ENCODE data around the gene WDPCP. TPM values are rescaled to one million over a fixed set of nuclear protein-coding genes. Genes with fewer than 3 reads are reported as not detected.

The WDPCP gene
- total RNA-seq, 2 donors from 2014 or later, result 11.8 to 25.1 TPM

GRCh38 chr2:63537306-63537705, 51.0 kb downstream of the WDPCP start:
- 95 to 100% methylated on average over 2 of the region's 2 CpGs for WGBS, 2 experiments (ENCODE audit: insufficient coverage in 1 of 2, insufficient read length in 1 of 2)
- no peak overlapping the region for H3K9ac ChIP-seq (ENCODE audit: extremely low read depth, low read length, poor library complexity, severe bottlenecking)
- Mint-ChIP-seq H3K36me3 (ENCODE audit: low read depth) (no peaks in the 10 kb centered on the region), H3K27me3 (ENCODE audit: insufficient read depth) (no peaks in the 10 kb centered on the region), H3K4me3 (no peak overlapping the region), H3K4me1 (no peaks in the 10 kb centered on the region), H3K9me3 (peaks cover 16% of the 10 kb centered on the region), H3K27ac (no peak overlapping the region)
- H3K9me3 ChIP-seq (ENCODE audit: control insufficient read depth, low read length), result no peaks in the 10 kb centered on the region
- no peaks in the 10 kb centered on the region for H3K36me3 ChIP-seq (ENCODE audit: control insufficient read depth, insufficient read depth, low read length)
- TF ChIP-seq, protein P1, sequence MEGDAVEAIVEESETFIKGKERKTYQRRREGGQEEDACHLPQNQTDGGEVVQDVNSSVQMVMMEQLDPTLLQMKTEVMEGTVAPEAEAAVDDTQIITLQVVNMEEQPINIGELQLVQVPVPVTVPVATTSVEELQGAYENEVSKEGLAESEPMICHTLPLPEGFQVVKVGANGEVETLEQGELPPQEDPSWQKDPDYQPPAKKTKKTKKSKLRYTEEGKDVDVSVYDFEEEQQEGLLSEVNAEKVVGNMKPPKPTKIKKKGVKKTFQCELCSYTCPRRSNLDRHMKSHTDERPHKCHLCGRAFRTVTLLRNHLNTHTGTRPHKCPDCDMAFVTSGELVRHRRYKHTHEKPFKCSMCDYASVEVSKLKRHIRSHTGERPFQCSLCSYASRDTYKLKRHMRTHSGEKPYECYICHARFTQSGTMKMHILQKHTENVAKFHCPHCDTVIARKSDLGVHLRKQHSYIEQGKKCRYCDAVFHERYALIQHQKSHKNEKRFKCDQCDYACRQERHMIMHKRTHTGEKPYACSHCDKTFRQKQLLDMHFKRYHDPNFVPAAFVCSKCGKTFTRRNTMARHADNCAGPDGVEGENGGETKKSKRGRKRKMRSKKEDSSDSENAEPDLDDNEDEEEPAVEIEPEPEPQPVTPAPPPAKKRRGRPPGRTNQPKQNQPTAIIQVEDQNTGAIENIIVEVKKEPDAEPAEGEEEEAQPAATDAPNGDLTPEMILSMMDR (conservative IDR thresholded peaks at IDR 0.05), result no peak
- no peaks in the 10 kb centered on the region for H3K4me1 ChIP-seq (ENCODE audit: control insufficient read depth, insufficient read depth, low read length)
- H3K4me3 ChIP-seq (ENCODE audit: low read length), result no peak overlapping the region
- no peak for DNase-seq
- H3K27me3 ChIP-seq (ENCODE audit: control insufficient read depth, insufficient read depth, low read length, poor library complexity, severe bottlenecking), result no peaks in the 10 kb centered on the region
- H3K27ac ChIP-seq (ENCODE audit: low read depth, low read length), result no peak overlapping the region

- TF ChIP-seq, protein P1 (conservative IDR thresholded peaks at IDR 0.05), result no peak
- no peak overlapping the region for H3K27ac ChIP-seq (ENCODE audit: low read depth, low read length)
- no peaks in the 10 kb centered on the region for H3K4me1 ChIP-seq (ENCODE audit: control insufficient read depth, insufficient read depth, low read length)
- no peak overlapping the region for H3K4me3 Mint-ChIP-seq
- H3K4me1 Mint-ChIP-seq, result no peaks in the 10 kb centered on the region
- H3K27ac Mint-ChIP-seq, result no peak overlapping the region
- H3K9ac ChIP-seq (ENCODE audit: extremely low read depth, low read length, poor library complexity, severe bottlenecking), result no peak overlapping the region
- H3K27me3 ChIP-seq (ENCODE audit: control insufficient read depth, insufficient read depth, low read length, poor library complexity, severe bottlenecking), result no peaks in the 10 kb centered on the region
- H3K9me3 Mint-ChIP-seq, result peaks cover 54% of the 10 kb centered on the region
- no peak overlapping the region for H3K4me3 ChIP-seq (ENCODE audit: low read length)
- 89 to 93% methylated on average over 11 to 16 of the region's 16 CpGs for WGBS, 2 experiments (ENCODE audit: insufficient coverage in 1 of 2, insufficient read length in 1 of 2)
- no peak for DNase-seq
- H3K36me3 ChIP-seq (ENCODE audit: control insufficient read depth, insufficient read depth, low read length), result no peaks in the 10 kb centered on the region
- no peaks in the 10 kb centered on the region for H3K36me3 Mint-ChIP-seq (ENCODE audit: low read depth)
- peaks cover 21% of the 10 kb centered on the region for H3K9me3 ChIP-seq (ENCODE audit: control insufficient read depth, low read length)
- H3K27me3 Mint-ChIP-seq (ENCODE audit: insufficient read depth), result no peaks in the 10 kb centered on the region
Measured at GRCh38 chr2:63530704-63531279, 57.5 kb downstream of the WDPCP start.

DNA sequence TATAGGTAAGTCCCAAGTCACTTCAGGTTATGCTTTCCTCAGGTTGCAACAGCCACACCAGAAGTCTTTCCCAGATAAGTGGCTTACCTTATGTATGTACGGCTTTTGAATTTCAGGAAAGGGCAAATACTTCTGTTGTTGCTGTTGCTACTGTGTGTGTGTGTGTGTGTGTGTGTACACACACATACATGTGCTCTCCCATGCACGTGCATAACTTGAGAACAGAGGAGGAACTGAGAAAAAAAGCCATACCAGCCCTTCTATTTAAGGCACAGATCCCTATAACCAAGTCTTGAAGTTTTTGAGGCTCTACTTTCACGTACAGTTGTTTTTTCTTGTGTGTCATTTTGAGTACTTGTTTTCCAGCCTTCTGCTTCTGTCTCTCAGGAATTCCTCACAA, 62.4 kb downstream of the WDPCP start:
- Mint-ChIP-seq H3K27me3 (ENCODE audit: insufficient read depth) (no peaks in the 10 kb centered on the region), H3K4me3 (no peak overlapping the region), H3K36me3 (ENCODE audit: low read depth) (no peaks in the 10 kb centered on the region), H3K9me3 (peaks cover 36% of the 10 kb centered on the region), H3K27ac (no peak overlapping the region), H3K4me1 (no peaks in the 10 kb centered on the region)
- 90% methylated on average over 3 of the region's 3 CpGs; no CpG with 5 or more reads in 1 of the 2 experiments for WGBS, 2 experiments (ENCODE audit: insufficient coverage in 1 of 2, insufficient read length in 1 of 2)
- no peak overlapping the region for H3K27ac ChIP-seq (ENCODE audit: low read depth, low read length)
- TF ChIP-seq, protein P1 (conservative IDR thresholded peaks at IDR 0.05), result no peak
- H3K9ac ChIP-seq (ENCODE audit: extremely low read depth, low read length, poor library complexity, severe bottlenecking), result no peak overlapping the region
- no peaks in the 10 kb centered on the region for H3K27me3 ChIP-seq (ENCODE audit: control insufficient read depth, insufficient read depth, low read length, poor library complexity, severe bottlenecking)
- H3K4me1 ChIP-seq (ENCODE audit: control insufficient read depth, insufficient read depth, low read length), result no peaks in the 10 kb centered on the region
- DNase-seq, result no peak
- H3K4me3 ChIP-seq (ENCODE audit: low read length), result no peak overlapping the region
- H3K9me3 ChIP-seq (ENCODE audit: control insufficient read depth, low read length), result peaks cover 13% of the 10 kb centered on the region
- H3K36me3 ChIP-seq (ENCODE audit: control insufficient read depth, insufficient read depth, low read length), result no peaks in the 10 kb centered on the region

All from endodermal cell (in vitro differentiated cells).